Gastrocnemius medialis (tissue), 4 donors: Measurements from ENCODE around the gene MAB21L3.

Experiments
- CTCF ChIP-seq, 5 experiments: fragments of 450-650 bp in 3 of 5; fragments of 200-600 bp in 2 of 5; sonication (generic) in 2 of 5; IDR thresholded peaks in 4 of 5; conservative IDR thresholded peaks in 1 of 5; 1 replicate in 4 of 5; 2 replicates in 1 of 5; pipeline ENCODE4 v1.5.1; 2016 to 2019; ENCODE audit warnings: antibody characterized with exemption in 5 of 5, mild to moderate bottlenecking in 3 of 5, moderate library complexity in 3 of 5
- POLR2A ChIP-seq, 2 donors: fragments of 450-650 bp; IDR thresholded peaks; one replicate each; pipeline ENCODE4 v1.6.1; 2017; ENCODE audit warnings: antibody characterized with exemption in 2 of 2, mild to moderate bottlenecking in 2 of 2, moderate library complexity in 2 of 2

- TF ChIP-seq CTCF (IDR thresholded peaks at IDR 0.05 in 4 of 5, conservative IDR thresholded peaks at IDR 0.05 in 1 of 5) (no peak), POLR2A (IDR thresholded peaks at IDR 0.05) (no peak)
These were observed 16.8 kb downstream of the MAB21L3 start for GRCh38 chr1:116127848-116128540.
